HepG2 (cell line): Measurements from ENCODE around the gene CC2D1A. TPM values are rescaled to one million over a fixed set of nuclear protein-coding genes. Genes with fewer than 3 reads are reported as not detected.

Experiments used
- AGO1 ChIP-seq: fragments of 200-400 bp; formaldehyde crosslinking; IDR thresholded peaks from 2 replicates; pipeline ENCODE4 v1.6.1; 2017; ENCODE audit warnings: mild to moderate bottlenecking, low read depth, low read length, moderate library complexity; ENCODE audit not compliant: poor library complexity, severe bottlenecking
- FOXK2 ChIP-seq: fragments of 450-650 bp; IDR thresholded peaks from 2 replicates; pipeline ENCODE4 v1.6.1; 2016
- GATAD1 ChIP-seq: IDR thresholded peaks from 2 replicates; pipeline ENCODE4 v1.6.1; 2016; ENCODE audit warnings: missing genetic modification reagents, missing compliant biosample characterization
- HOXA3 ChIP-seq: sonication (generic); formaldehyde crosslinking; IDR thresholded peaks from 2 replicates; pipeline ENCODE4 v1.5.0; 2020; ENCODE audit warnings: missing genetic modification reagents
- JUN ChIP-seq: sonication (generic); formaldehyde crosslinking; IDR thresholded peaks from 2 replicates; pipeline ENCODE4 v1.4.0; 2020; ENCODE audit warnings: mild to moderate bottlenecking, missing genetic modification reagents
- NFAT5 ChIP-seq: sonication (generic); formaldehyde crosslinking; IDR thresholded peaks from 2 replicates; pipeline ENCODE4 v1.4.0; 2020; ENCODE audit warnings: missing genetic modification reagents
- NFIC ChIP-seq: IDR thresholded peaks from 2 replicates; pipeline ENCODE4 v1.6.1; 2012; ENCODE audit warnings: mild to moderate bottlenecking, low read length, inconsistent platforms
- SP4 ChIP-seq: sonication (generic); formaldehyde crosslinking; IDR thresholded peaks from 2 replicates; pipeline ENCODE4 v1.8.1; 2023; ENCODE audit warnings: mild to moderate bottlenecking, missing genetic modification reagents
- TFAP4 ChIP-seq: sonication (generic); IDR thresholded peaks from 2 replicates; pipeline ENCODE4 v1.6.1; 2016; ENCODE audit warnings: low read depth, borderline replicate concordance
- ZBED4 ChIP-seq: sonication (generic); formaldehyde crosslinking; IDR thresholded peaks from 2 replicates; pipeline ENCODE4 v1.4.0; 2020; ENCODE audit warnings: missing genetic modification reagents, borderline replicate concordance
- ZNF180 ChIP-seq: sonication (generic); formaldehyde crosslinking; IDR thresholded peaks from 2 replicates; pipeline ENCODE4 v1.4.0; 2020; ENCODE audit warnings: low read depth, missing genetic modification reagents, borderline replicate concordance
- ZNF296 ChIP-seq: sonication (generic); formaldehyde crosslinking; conservative IDR thresholded peaks from 2 replicates; pipeline ENCODE4 v1.5.0; 2020; ENCODE audit warnings: mild to moderate bottlenecking, missing genetic modification reagents
- ZNF367 ChIP-seq: sonication (generic); formaldehyde crosslinking; IDR thresholded peaks from 2 replicates; pipeline ENCODE4 v1.4.0; 2020; ENCODE audit warnings: missing genetic modification reagents, borderline replicate concordance
- ZNF414 ChIP-seq: sonication (generic); formaldehyde crosslinking; IDR thresholded peaks from 2 replicates; pipeline ENCODE4 v1.5.0; 2020; ENCODE audit warnings: missing genetic modification reagents
- ZNF460 ChIP-seq: sonication (generic); formaldehyde crosslinking; IDR thresholded peaks from 2 replicates; pipeline ENCODE4 v1.5.1; 2020; ENCODE audit warnings: missing genetic modification reagents, mild to moderate bottlenecking, borderline replicate concordance
- ZNF547 ChIP-seq: sonication (generic); formaldehyde crosslinking; IDR thresholded peaks from 2 replicates; pipeline ENCODE4 v1.5.1; 2020; ENCODE audit warnings: mild to moderate bottlenecking, missing genetic modification reagents
- ZNF703 ChIP-seq: sonication (generic); formaldehyde crosslinking; IDR thresholded peaks from 2 replicates; pipeline ENCODE4 v1.5.1; 2020; ENCODE audit warnings: missing genetic modification reagents, mild to moderate bottlenecking, moderate library complexity, borderline replicate concordance
- polyA plus RNA-seq, 8 experiments: library from polyadenylated mRNA; depleted of rRNA in 3 of 8; stranded (reverse) in 7 of 8; unstranded in 1 of 8; fragments of >200 nt; fragmentation: Illumina TruSeq in 4 of 8; extraction: Trizol in 4 of 8; gene quantifications; 2 replicates each; pipeline versions ENCODE4 v1.2.1 to v1.2.3, GENCODE V29; 2011 to 2016; ENCODE audit warnings: low read depth in 4 of 8, missing spikeins in 1 of 8, mixed read lengths in 1 of 8; ENCODE audit not compliant: insufficient read depth in 1 of 8
- total RNA-seq, 5 experiments: library from RNA; depleted of rRNA; stranded (reverse); fragments of >200 nt; fragmentation: Illumina TruSeq; extraction: Trizol; gene quantifications; 2 replicates each; pipeline ENCODE4 v1.2.3, GENCODE V29; 2016; ENCODE audit warnings: low read depth in 1 of 5

CC2D1A gene
- total and polyA plus RNA-seq, 2 of the 13 experiments (the other 11 are each of a cell fraction or from before 2014, with no cell fraction given): 9.7 to 11.5 TPM

GRCh38 chr19:13880059-13881043 is 25.6 kb upstream of the CC2D1A start (continued):
- TF ChIP-seq ZNF414 (CRISPR knock-in tag) (peak; percentile 50; the same call in 1 of the 2 replicates), AGO1 (peak; percentile 52), ZNF180 (no peak), GATAD1 (CRISPR knock-in tag) (peak; percentile 74), ZNF547 (CRISPR knock-in tag) (no peak), FOXK2 (no peak), ZNF703 (CRISPR knock-in tag) (no peak), NFAT5 (CRISPR knock-in tag) (no peak), JUN (peak; percentile 54; the same call in 1 of the 2 replicates), ZNF296 (CRISPR knock-in tag) (no peak), ZBED4 (CRISPR knock-in tag) (peak; percentile 69; the same call in 1 of the 2 replicates), TFAP4 (peak; percentile 35; the same call in 1 of the 2 replicates), HOXA3 (CRISPR knock-in tag) (peak; percentile 62), ZNF367 (CRISPR knock-in tag) (no peak), ZNF460 (no peak), NFIC (no peak), SP4 (CRISPR knock-in tag) (no peak)
